ENCODE data around the gene EMC10. TPM values are rescaled to one million over a fixed set of nuclear protein-coding genes. Genes with fewer than 3 reads are reported as not detected.
"Not testable (repeated sequence)": the region's sequence is repeated elsewhere in the genome, so short reads cannot be mapped to it uniquely, and the experiment has no call there.

Gene EMC10
- polyA plus RNA-seq, 1 of the 3 experiments (the other 2 are of a cell fraction): 218 TPM

DNA sequence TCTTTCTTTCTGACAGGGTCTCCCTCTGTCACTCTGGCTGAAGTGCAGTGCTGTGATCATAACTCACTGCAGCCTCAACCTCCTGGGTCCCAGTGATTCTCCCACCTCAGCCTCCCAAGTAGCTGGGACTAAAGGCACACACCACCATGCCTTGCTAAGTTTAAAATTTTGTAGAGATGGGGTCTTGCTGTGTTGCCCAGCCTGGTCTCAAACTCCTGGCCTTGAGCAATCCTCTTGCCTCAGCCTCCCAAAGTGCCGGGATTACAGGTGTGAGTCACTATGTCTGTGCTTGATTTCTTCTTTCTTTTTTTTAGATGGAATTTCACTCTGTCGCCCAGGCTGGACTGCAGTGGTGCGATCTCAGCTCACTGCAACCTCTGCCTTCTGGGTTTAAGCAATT, 51.7 kb downstream of the EMC10 start:
- H4K20me1 ChIP-seq (ENCODE audit: insufficient read depth); H3K27ac ChIP-seq (ENCODE audit: low read depth in 2 of 2, low read length in 1 of 2); H3K9me3 ChIP-seq; H3K9ac ChIP-seq; POLR2A ChIA-PET; H3F3A ChIP-seq (replicated peaks; ENCODE audit: insufficient read depth); H3K36me3 ChIP-seq (replicated peaks in 1 of 2; ENCODE audit: control insufficient read depth in 1 of 2, insufficient read depth in 2 of 2, low read length in 1 of 2); H3K9me2 ChIP-seq; H3K79me2 ChIP-seq (ENCODE audit: insufficient read depth); H3K4me1 ChIP-seq (ENCODE audit: control insufficient read depth in 1 of 2, insufficient read depth in 2 of 2, low read depth in 1 of 2, low read length in 1 of 2); H3K27me3 ChIP-seq (ENCODE audit: insufficient read depth); H2AFZ ChIP-seq (ENCODE audit: low read depth); H3K4me2 ChIP-seq; H3K4me3 ChIP-seq (ENCODE audit: low read depth in 2 of 2, low read length in 1 of 2); DNase-seq: not testable (repeated sequence)
- 73% methylated on average over 3 of the region's 3 CpGs for WGBS (ENCODE audit: low lambda C conversion rate)
- CTCF ChIA-PET: interaction anchor here (1.3 to 3.2 kb wide), 3 partner anchors 9 to 29 kb away, joined by 4 to 36 read pairs (median 15); no protein-coding TSS in a partner anchor

DNA sequence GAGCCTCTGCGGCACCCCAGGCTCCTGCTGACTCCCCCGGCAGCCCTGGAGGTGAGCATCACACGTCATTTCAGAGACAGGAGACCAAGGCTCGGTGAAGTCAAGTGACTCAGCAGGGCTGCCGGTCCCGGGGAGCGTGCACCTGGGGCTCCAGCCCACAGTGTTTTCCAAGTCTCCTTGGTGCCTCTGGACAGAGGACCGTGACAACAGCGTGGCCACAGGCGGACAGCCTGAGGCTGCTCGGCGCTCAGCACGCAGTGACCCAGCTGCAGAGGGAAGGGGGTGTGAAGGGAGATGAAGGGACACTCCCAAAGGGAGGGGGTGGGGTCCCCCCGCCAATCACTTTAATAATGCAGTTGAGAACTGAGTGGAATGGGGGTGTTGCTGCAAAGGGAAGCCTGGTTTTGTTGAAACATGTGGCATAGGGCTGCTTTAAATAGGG, 54.9 kb downstream of the EMC10 start:
- no peaks in the 10 kb centered on the region for H3K9me2 ChIP-seq
- H2AFZ ChIP-seq (ENCODE audit: low read depth): no peak overlapping the region
- H3K4me3 ChIP-seq (ENCODE audit: low read depth in 2 of 2, low read length in 1 of 2): no peak overlapping the region
- WGBS (ENCODE audit: low lambda C conversion rate): 68% methylated on average over 10 of the region's 14 CpGs
- no peaks in the 10 kb centered on the region; the same call in 1 of the 2 replicates for H3K9me3 ChIP-seq
- no peak overlapping the region for H3K4me2 ChIP-seq
- TF ChIP-seq, protein P1, sequence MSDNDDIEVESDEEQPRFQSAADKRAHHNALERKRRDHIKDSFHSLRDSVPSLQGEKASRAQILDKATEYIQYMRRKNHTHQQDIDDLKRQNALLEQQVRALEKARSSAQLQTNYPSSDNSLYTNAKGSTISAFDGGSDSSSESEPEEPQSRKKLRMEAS (IDR thresholded peaks at IDR 0.05; ENCODE audit: low read depth): no peak
- TF ChIP-seq FOXJ3 (CRISPR knock-in tag; IDR thresholded peaks at IDR 0.05) (no peak), POLR2AphosphoS5 (IDR thresholded peaks at IDR 0.05; ENCODE audit: low read depth, low read length) (no peak), SMC3 (IDR thresholded peaks at IDR 0.05; ENCODE audit: low read depth, low read length) (no peak), GABPA (IDR thresholded peaks at IDR 0.05; ENCODE audit: low read depth) (no peak), ELF1 (IDR thresholded peaks at IDR 0.05) (no peak), MEF2A (IDR thresholded peaks at IDR 0.05; ENCODE audit: borderline replicate concordance, low read depth) (no peak)
- no peaks in the 10 kb centered on the region for H3K27me3 ChIP-seq (ENCODE audit: insufficient read depth)
- peaks cover 0 to 13% of the 10 kb centered on the region in 2 experiments for H3K36me3 ChIP-seq (replicated peaks in 1 of 2; ENCODE audit: control insufficient read depth in 1 of 2, insufficient read depth in 2 of 2, low read length in 1 of 2)
- no peak for DNase-seq
- POLR2A ChIA-PET: no interaction called here
- H3F3A ChIP-seq (replicated peaks; ENCODE audit: insufficient read depth): no peaks in the 10 kb centered on the region
- no peaks in the 10 kb centered on the region for H3K79me2 ChIP-seq (ENCODE audit: insufficient read depth)
- H3K9ac ChIP-seq: no peak overlapping the region
- H3K27ac ChIP-seq (ENCODE audit: low read depth in 2 of 2, low read length in 1 of 2): no peak overlapping the region
- H3K4me1 ChIP-seq (ENCODE audit: control insufficient read depth in 1 of 2, insufficient read depth in 2 of 2, low read depth in 1 of 2, low read length in 1 of 2): peaks cover 0 to 3% of the 10 kb centered on the region in 2 experiments; a peak in 1 of 4 replicates
- CTCF ChIA-PET: no interaction called here
- H4K20me1 ChIP-seq (ENCODE audit: insufficient read depth): no peaks in the 10 kb centered on the region

DNA sequence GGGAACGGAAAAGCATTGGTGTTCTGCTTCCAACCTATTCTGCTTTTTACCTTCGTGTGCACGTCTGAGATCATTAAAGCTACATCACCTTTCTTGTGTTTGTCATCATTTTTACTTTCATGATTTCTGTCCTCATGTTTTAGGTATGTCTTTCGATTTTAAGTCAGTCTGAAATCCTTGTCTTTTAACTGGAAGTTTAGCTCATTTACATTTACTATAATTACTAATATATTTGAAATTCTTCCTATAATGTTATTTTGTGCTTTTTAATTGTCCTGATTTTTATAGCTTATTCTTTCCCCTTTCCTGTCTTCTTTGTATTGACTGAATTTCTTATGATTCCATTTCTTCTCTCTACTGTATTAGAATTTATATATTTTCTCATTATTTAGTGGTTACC, 56.6 kb downstream of the EMC10 start:
- WGBS (ENCODE audit: low lambda C conversion rate): 58% methylated on average over 4 of the region's 4 CpGs
- ChIA-PET POLR2A (interaction anchor here (0.6 kb wide), 2 partner anchors 8 to 50 kb away, joined by 3 read pairs; no protein-coding TSS in a partner anchor), CTCF (interaction anchor here (0.9 to 1.6 kb wide), 3 partner anchors 15 to 23 kb away, joined by 3 to 4 read pairs (median 3); no protein-coding TSS in a partner anchor)
- TF ChIP-seq, protein P2, sequence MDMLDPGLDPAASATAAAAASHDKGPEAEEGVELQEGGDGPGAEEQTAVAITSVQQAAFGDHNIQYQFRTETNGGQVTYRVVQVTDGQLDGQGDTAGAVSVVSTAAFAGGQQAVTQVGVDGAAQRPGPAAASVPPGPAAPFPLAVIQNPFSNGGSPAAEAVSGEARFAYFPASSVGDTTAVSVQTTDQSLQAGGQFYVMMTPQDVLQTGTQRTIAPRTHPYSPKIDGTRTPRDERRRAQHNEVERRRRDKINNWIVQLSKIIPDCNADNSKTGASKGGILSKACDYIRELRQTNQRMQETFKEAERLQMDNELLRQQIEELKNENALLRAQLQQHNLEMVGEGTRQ (IDR thresholded peaks at IDR 0.05; ENCODE audit: borderline replicate concordance, low read depth, low read length): no peak
- TF ChIP-seq TAF1 (IDR thresholded peaks at IDR 0.05; ENCODE audit: borderline replicate concordance, low read depth, low read length): no peak
- TF ChIP-seq YY1 (IDR thresholded peaks at IDR 0.05; ENCODE audit: low read depth): no peak
- no peak for TF ChIP-seq RFX5 (IDR thresholded peaks at IDR 0.05; ENCODE audit: low read length)
- TF ChIP-seq, protein P3, sequence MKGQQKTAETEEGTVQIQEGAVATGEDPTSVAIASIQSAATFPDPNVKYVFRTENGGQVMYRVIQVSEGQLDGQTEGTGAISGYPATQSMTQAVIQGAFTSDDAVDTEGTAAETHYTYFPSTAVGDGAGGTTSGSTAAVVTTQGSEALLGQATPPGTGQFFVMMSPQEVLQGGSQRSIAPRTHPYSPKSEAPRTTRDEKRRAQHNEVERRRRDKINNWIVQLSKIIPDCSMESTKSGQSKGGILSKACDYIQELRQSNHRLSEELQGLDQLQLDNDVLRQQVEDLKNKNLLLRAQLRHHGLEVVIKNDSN (IDR thresholded peaks at IDR 0.05; ENCODE audit: borderline replicate concordance, low read depth): no peak
- no peak for TF ChIP-seq RAD21 (IDR thresholded peaks at IDR 0.05; ENCODE audit: low read length)
- TF ChIP-seq POLR2AphosphoS5 (IDR thresholded peaks at IDR 0.05; ENCODE audit: low read depth, low read length): no peak
- no peak for TF ChIP-seq NFIC (IDR thresholded peaks at IDR 0.05; ENCODE audit: borderline replicate concordance)
- TF ChIP-seq TEAD4 (IDR thresholded peaks at IDR 0.05; ENCODE audit: borderline replicate concordance, insufficient read depth): no peak
- no peak for TF ChIP-seq GABPA (IDR thresholded peaks at IDR 0.05; ENCODE audit: low read depth)
- no peak for TF ChIP-seq MEF2A (IDR thresholded peaks at IDR 0.05; ENCODE audit: borderline replicate concordance, low read depth)
- TF ChIP-seq, protein P4, sequence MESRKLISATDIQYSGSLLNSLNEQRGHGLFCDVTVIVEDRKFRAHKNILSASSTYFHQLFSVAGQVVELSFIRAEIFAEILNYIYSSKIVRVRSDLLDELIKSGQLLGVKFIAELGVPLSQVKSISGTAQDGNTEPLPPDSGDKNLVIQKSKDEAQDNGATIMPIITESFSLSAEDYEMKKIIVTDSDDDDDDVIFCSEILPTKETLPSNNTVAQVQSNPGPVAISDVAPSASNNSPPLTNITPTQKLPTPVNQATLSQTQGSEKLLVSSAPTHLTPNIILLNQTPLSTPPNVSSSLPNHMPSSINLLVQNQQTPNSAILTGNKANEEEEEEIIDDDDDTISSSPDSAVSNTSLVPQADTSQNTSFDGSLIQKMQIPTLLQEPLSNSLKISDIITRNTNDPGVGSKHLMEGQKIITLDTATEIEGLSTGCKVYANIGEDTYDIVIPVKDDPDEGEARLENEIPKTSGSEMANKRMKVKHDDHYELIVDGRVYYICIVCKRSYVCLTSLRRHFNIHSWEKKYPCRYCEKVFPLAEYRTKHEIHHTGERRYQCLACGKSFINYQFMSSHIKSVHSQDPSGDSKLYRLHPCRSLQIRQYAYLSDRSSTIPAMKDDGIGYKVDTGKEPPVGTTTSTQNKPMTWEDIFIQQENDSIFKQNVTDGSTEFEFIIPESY (IDR thresholded peaks at IDR 0.05; ENCODE audit: borderline replicate concordance, low read depth): no peak
- TF ChIP-seq, protein P5, sequence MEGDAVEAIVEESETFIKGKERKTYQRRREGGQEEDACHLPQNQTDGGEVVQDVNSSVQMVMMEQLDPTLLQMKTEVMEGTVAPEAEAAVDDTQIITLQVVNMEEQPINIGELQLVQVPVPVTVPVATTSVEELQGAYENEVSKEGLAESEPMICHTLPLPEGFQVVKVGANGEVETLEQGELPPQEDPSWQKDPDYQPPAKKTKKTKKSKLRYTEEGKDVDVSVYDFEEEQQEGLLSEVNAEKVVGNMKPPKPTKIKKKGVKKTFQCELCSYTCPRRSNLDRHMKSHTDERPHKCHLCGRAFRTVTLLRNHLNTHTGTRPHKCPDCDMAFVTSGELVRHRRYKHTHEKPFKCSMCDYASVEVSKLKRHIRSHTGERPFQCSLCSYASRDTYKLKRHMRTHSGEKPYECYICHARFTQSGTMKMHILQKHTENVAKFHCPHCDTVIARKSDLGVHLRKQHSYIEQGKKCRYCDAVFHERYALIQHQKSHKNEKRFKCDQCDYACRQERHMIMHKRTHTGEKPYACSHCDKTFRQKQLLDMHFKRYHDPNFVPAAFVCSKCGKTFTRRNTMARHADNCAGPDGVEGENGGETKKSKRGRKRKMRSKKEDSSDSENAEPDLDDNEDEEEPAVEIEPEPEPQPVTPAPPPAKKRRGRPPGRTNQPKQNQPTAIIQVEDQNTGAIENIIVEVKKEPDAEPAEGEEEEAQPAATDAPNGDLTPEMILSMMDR (IDR thresholded peaks at IDR 0.05): no peak

More for the DNA sequence above, 56.6 kb downstream of the EMC10 start:
- no peaks in the 10 kb centered on the region; the same call in 1 of the 2 replicates for H3K9me3 ChIP-seq
- no peaks in the 10 kb centered on the region for H3K79me2 ChIP-seq (ENCODE audit: insufficient read depth)
- H2AFZ ChIP-seq (ENCODE audit: low read depth): no peak overlapping the region
- H3K27ac ChIP-seq (ENCODE audit: low read depth in 2 of 2, low read length in 1 of 2): no peak overlapping the region
- no peaks in the 10 kb centered on the region for H3K27me3 ChIP-seq (ENCODE audit: insufficient read depth)
- DNase-seq: no peak
- no peaks in the 10 kb centered on the region for H3K9me2 ChIP-seq
- no peak overlapping the region for H3K4me2 ChIP-seq
- H3K4me3 ChIP-seq (ENCODE audit: low read depth in 2 of 2, low read length in 1 of 2): no peak overlapping the region
- H3K9ac ChIP-seq: no peak overlapping the region
- H3K4me1 ChIP-seq (ENCODE audit: control insufficient read depth in 1 of 2, insufficient read depth in 2 of 2, low read depth in 1 of 2, low read length in 1 of 2): peaks cover 0 to 3% of the 10 kb centered on the region in 2 experiments; a peak in 1 of 4 replicates
- no peaks in the 10 kb centered on the region for H4K20me1 ChIP-seq (ENCODE audit: insufficient read depth)
- no peaks in the 10 kb centered on the region for H3F3A ChIP-seq (replicated peaks; ENCODE audit: insufficient read depth)
- peaks cover 0 to 13% of the 10 kb centered on the region in 2 experiments for H3K36me3 ChIP-seq (replicated peaks in 1 of 2; ENCODE audit: control insufficient read depth in 1 of 2, insufficient read depth in 2 of 2, low read length in 1 of 2)

Measured in SK-N-SH (cell line).